Caco-2 (cell line): ENCODE data around the gene GPR15. TPM values are rescaled to one million over a fixed set of nuclear protein-coding genes. Genes with fewer than 3 reads are reported as not detected.

Experiments
- BruUV-seq: library from RNA; stranded (reverse); fragments of 400-500 nt; replicated peaks from 2 replicates; lab custom pipeline; 2021; lab: Mats Ljungman, UMichigan
- CTCF ChIA-PET: fragments of 300-600 bp; sonication (Branson Sonifier 250); formaldehyde crosslinking; loops from one replicate; lab custom pipeline; 2022; ENCODE audit warnings: antibody characterized with exemption; lab: Charles Lee
- POLR2A ChIA-PET: fragments of 300-600 bp; sonication (Branson Sonifier 250); formaldehyde crosslinking; loops from one replicate; lab custom pipeline; 2022; ENCODE audit warnings: antibody characterized with exemption; lab: Charles Lee
- DNase-seq, 2 experiments: peaks; one replicate each; pipeline versions ENCODE4 v3.0.0 to v3.0.0-alpha.2; 2020 to 2022
- H3K27me3 ChIP-seq: replicated peaks from 2 replicates; pipeline ENCODE4 v1.6.0; 2011; ENCODE audit warnings: low read length; ENCODE audit not compliant: control insufficient read depth, insufficient read depth
- H3K36me3 ChIP-seq: 2 replicates; pipeline ENCODE4 v1.5.1; 2011; ENCODE audit warnings: low read length; ENCODE audit not compliant: control insufficient read depth, insufficient read depth
- H3K4me1 ChIP-seq: fragments of 250-450 bp; sonication (Bioruptor Pico); 2 replicates; pipeline ENCODE4 v1.5.1; 2020; ENCODE audit warnings: mild to moderate bottlenecking
- H3K4me3 ChIP-seq: 2 replicates; pipeline ENCODE4 v1.5.1; 2011; ENCODE audit warnings: low read depth, mild to moderate bottlenecking, control low read depth, low read length
- H3K9me3 ChIP-seq: fragments of 250-450 bp; sonication (Bioruptor Pico); 2 replicates; pipeline ENCODE4 v1.5.1; 2020; ENCODE audit warnings: mild to moderate bottlenecking, moderate library complexity
- H3K27ac Mint-ChIP-seq: one replicate; pipeline ENCODE4 v1.8.0; 2022; ENCODE audit warnings: mixed read lengths; ENCODE audit not compliant: unreplicated experiment
- H3K27me3 Mint-ChIP-seq: one replicate; pipeline ENCODE4 v1.8.0; 2022; ENCODE audit warnings: mixed read lengths; ENCODE audit not compliant: insufficient read depth, unreplicated experiment
- H3K36me3 Mint-ChIP-seq: one replicate; pipeline ENCODE4 v1.8.0; 2022; ENCODE audit warnings: mild to moderate bottlenecking, mixed read lengths; ENCODE audit not compliant: insufficient read depth, unreplicated experiment
- H3K4me1 Mint-ChIP-seq: one replicate; pipeline ENCODE4 v1.8.0; 2022; ENCODE audit warnings: low read depth, mixed read lengths; ENCODE audit not compliant: unreplicated experiment
- H3K4me3 Mint-ChIP-seq: one replicate; pipeline ENCODE4 v1.8.0; 2022; ENCODE audit warnings: mild to moderate bottlenecking, moderate library complexity, mixed read lengths; ENCODE audit not compliant: unreplicated experiment
- H3K9me3 Mint-ChIP-seq: one replicate; pipeline ENCODE4 v1.8.0; 2022; ENCODE audit warnings: mixed read lengths; ENCODE audit not compliant: unreplicated experiment
- intact Hi-C: fragments of 100-400 bp; cut with micrococcal nuclease; formaldehyde crosslinking; loops from one replicate; pipeline ENCODE4 v1.10.0; 2022; ENCODE audit not compliant: unreplicated experiment
- total RNA-seq: library from RNA; stranded (reverse); gene quantifications from 2 replicates; pipeline ENCODE4 v1.2.3, GENCODE V29; 2022
- TF ChIP-seq, protein P1 (sequence below), 2 experiments: fragments of 200-600 bp in 1 of 2; IDR thresholded peaks; 1 replicate in 1 of 2; 2 replicates in 1 of 2; pipeline versions ENCODE4 v1.5.1 to v1.8.0; 2011 to 2022; ENCODE audit warnings: antibody characterized with exemption in 1 of 2, control low read depth in 1 of 2, inconsistent platforms in 1 of 2, low read depth in 1 of 2, low read length in 1 of 2, mild to moderate bottlenecking in 1 of 2, moderate library complexity in 1 of 2; ENCODE audit not compliant: insufficient read depth in 1 of 2, severe bottlenecking in 1 of 2, unreplicated experiment in 1 of 2

GPR15 gene
- total RNA-seq, 1 experiment from 2014 or later, result not detected

DNA sequence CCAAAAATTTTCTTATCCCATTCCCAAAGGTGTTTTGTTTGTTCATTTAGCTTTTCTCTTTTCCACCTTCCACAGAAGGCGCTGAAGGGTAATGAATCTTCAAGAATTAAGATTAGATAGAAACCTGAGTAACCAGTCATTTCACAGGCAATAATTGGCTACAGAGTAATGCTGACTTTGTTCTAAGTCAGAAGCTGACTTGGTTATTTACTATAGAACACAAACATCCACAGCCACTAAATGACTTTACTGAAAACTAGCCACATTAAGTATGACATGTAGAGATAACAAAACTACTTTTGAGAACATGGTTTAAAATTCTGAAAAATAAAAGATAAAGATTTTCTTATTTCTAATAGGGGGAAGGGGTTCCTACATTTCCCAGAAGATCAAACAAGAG is 16.8 kb upstream of the GPR15 start:
- BruUV-seq, result no TSS peak
- H3K9me3 Mint-ChIP-seq, result no peaks in the 10 kb centered on the region
- H3K4me3 Mint-ChIP-seq, result no peak overlapping the region
- no peaks in the 10 kb centered on the region for H3K4me1 Mint-ChIP-seq
- H3K9me3 ChIP-seq, result no peaks in the 10 kb centered on the region
- POLR2A ChIA-PET, result no interaction called here
- H3K4me3 ChIP-seq, result no peak overlapping the region
- CTCF ChIA-PET, result no interaction called here
- H3K27me3 ChIP-seq, result no peaks in the 10 kb centered on the region
- TF ChIP-seq, protein P1, sequence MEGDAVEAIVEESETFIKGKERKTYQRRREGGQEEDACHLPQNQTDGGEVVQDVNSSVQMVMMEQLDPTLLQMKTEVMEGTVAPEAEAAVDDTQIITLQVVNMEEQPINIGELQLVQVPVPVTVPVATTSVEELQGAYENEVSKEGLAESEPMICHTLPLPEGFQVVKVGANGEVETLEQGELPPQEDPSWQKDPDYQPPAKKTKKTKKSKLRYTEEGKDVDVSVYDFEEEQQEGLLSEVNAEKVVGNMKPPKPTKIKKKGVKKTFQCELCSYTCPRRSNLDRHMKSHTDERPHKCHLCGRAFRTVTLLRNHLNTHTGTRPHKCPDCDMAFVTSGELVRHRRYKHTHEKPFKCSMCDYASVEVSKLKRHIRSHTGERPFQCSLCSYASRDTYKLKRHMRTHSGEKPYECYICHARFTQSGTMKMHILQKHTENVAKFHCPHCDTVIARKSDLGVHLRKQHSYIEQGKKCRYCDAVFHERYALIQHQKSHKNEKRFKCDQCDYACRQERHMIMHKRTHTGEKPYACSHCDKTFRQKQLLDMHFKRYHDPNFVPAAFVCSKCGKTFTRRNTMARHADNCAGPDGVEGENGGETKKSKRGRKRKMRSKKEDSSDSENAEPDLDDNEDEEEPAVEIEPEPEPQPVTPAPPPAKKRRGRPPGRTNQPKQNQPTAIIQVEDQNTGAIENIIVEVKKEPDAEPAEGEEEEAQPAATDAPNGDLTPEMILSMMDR (IDR thresholded peaks at IDR 0.05; ENCODE audit: insufficient read depth in 1 of 2, low read depth in 1 of 2, low read length in 1 of 2, severe bottlenecking in 1 of 2, unreplicated experiment in 1 of 2), result no peak
- peaks cover 22% of the 10 kb centered on the region for H3K36me3 Mint-ChIP-seq
- no peaks in the 10 kb centered on the region; the same call in 1 of the 2 replicates for H3K36me3 ChIP-seq
- H3K27me3 Mint-ChIP-seq, result no peaks in the 10 kb centered on the region
- no peaks in the 10 kb centered on the region for H3K4me1 ChIP-seq
- no peak for DNase-seq
- no peak overlapping the region for H3K27ac Mint-ChIP-seq
- intact Hi-C loops, result no loop called here

DNA sequence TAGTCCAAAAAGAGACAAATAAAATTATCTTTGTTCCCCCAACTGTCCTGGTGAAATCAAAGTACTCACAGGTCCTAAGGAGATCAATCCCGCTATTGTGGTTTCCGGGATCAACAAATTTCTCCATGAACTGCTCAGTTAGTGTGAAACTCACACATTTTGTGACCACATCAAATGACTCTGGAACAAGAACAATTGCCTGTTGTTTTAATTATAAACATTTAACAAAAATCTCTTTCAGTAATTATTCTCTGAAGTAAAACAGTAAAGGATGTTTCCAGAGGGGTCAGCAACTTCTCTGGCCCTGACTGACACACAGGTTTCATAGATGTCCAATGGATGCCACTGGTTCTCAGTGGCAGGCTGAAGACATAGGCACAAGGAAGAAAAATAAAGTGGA is 13.0 kb upstream of the GPR15 start:
- intact Hi-C loops, result no loop called here
- H3K4me1 Mint-ChIP-seq, result no peaks in the 10 kb centered on the region
- no peaks in the 10 kb centered on the region for H3K27me3 Mint-ChIP-seq
- TF ChIP-seq, protein P1 (IDR thresholded peaks at IDR 0.05; ENCODE audit: insufficient read depth in 1 of 2, low read depth in 1 of 2, low read length in 1 of 2, severe bottlenecking in 1 of 2, unreplicated experiment in 1 of 2), result no peak
- no peak overlapping the region for H3K4me3 ChIP-seq
- no peak overlapping the region for H3K27ac Mint-ChIP-seq
- no peak for DNase-seq
- H3K4me1 ChIP-seq, result no peaks in the 10 kb centered on the region
- H3K27me3 ChIP-seq, result no peaks in the 10 kb centered on the region
- no peaks in the 10 kb centered on the region for H3K9me3 ChIP-seq
- peaks cover 33% of the 10 kb centered on the region for H3K36me3 Mint-ChIP-seq
- ChIA-PET CTCF (no interaction called here), POLR2A (no interaction called here)
- BruUV-seq, result no TSS peak
- no peak overlapping the region for H3K4me3 Mint-ChIP-seq
- no peaks in the 10 kb centered on the region for H3K9me3 Mint-ChIP-seq
- H3K36me3 ChIP-seq, result no peaks in the 10 kb centered on the region; the same call in 1 of the 2 replicates

DNA sequence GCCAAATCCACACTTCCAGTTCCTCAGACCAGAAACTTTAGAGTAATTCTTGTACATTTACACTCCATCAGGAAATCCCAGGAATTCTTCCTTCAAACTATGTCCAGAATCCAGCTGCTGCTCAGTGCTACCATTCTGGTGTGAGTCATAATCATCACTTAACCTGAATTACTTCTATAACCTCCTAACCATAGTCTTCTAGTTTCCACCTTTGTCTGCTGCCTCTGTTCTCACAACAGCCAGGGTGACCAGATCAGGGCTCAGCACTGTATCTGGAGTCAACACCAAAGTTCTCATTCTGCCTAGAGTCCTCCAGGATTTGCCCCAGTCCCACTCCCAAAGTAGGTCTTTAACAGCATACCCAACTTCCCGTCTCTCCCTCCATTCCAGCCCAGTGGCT is 12.4 kb upstream of the GPR15 start:
- H3K9me3 Mint-ChIP-seq, result no peaks in the 10 kb centered on the region
- no peak overlapping the region for H3K4me3 Mint-ChIP-seq
- no peaks in the 10 kb centered on the region for H3K9me3 ChIP-seq
- TF ChIP-seq, protein P1 (IDR thresholded peaks at IDR 0.05; ENCODE audit: insufficient read depth in 1 of 2, low read depth in 1 of 2, low read length in 1 of 2, severe bottlenecking in 1 of 2, unreplicated experiment in 1 of 2), result no peak
- peak overlapping the region; percentile 33 for H3K27ac Mint-ChIP-seq
- BruUV-seq, result no TSS peak
- H3K4me3 ChIP-seq, result no peak overlapping the region
- ChIA-PET CTCF (no interaction called here), POLR2A (no interaction called here)
- no peaks in the 10 kb centered on the region for H3K27me3 Mint-ChIP-seq
- no peak for DNase-seq
- H3K27me3 ChIP-seq, result no peaks in the 10 kb centered on the region
- intact Hi-C loops, result no loop called here
- no peaks in the 10 kb centered on the region for H3K4me1 Mint-ChIP-seq
- H3K36me3 ChIP-seq, result no peaks in the 10 kb centered on the region; the same call in 1 of the 2 replicates
- H3K4me1 ChIP-seq, result no peaks in the 10 kb centered on the region
- H3K36me3 Mint-ChIP-seq, result peaks cover 33% of the 10 kb centered on the region
